GM12878 (cell line): Measurements from ENCODE around the gene JUND. TPM values are rescaled to one million over a fixed set of nuclear protein-coding genes. Genes with fewer than 3 reads are reported as not detected.

Source experiments
- ATAC-seq: fragments of 200-7000 bp; cut with Tn5 transposase; 3 replicates; pipeline ENCODE4 v1.9.1; 2020; ENCODE audit warnings: mild to moderate bottlenecking, moderate library complexity
- BruUV-seq: library from RNA; stranded (reverse); fragments of 400-500 nt; replicated peaks from 2 replicates; lab custom pipeline; 2021; lab: Mats Ljungman, UMichigan
- CTCF ChIA-PET: fragments of 300-600 bp; sonication (Branson Sonifier 250); formaldehyde crosslinking; extraction: SDS; loops from one replicate; lab custom pipeline; 2021; ENCODE audit warnings: inconsistent platforms; lab: Yijun Ruan, JAX
- POLR2A ChIA-PET: fragments of 350-600 bp; formaldehyde crosslinking; extraction: SDS; loops from one replicate; lab custom pipeline; 2021; ENCODE audit warnings: inconsistent platforms; lab: Charles Lee
- RAD21 ChIA-PET: fragments of 300-600 bp; sonication (Branson Sonifier 250); formaldehyde crosslinking; loops from one replicate; lab custom pipeline; 2023; ENCODE audit warnings: antibody characterized with exemption; ENCODE audit not compliant: unreplicated experiment; lab: Charles Lee
- SMC1A ChIA-PET: fragments of 300-600 bp; sonication (Branson Sonifier 250); formaldehyde crosslinking; loops from one replicate; lab custom pipeline; 2023; ENCODE audit not compliant: unreplicated experiment, uncharacterized antibody; lab: Charles Lee
- DNase-seq: peaks from one replicate; pipeline ENCODE4 v3.0.0-alpha.2; 2011; ENCODE audit warnings: low read depth, low spot score
- FAIRE-seq: peaks from 3 replicates; lab custom pipeline; 2011; peaks lifted over from hg19 to GRCh38; lab: Jason Lieb, UNC
- H2AFZ ChIP-seq: 2 replicates; pipeline ENCODE4 v1.6.0; 2011; ENCODE audit warnings: low read depth, low read length, control low read depth; ENCODE audit not compliant: control insufficient read depth
- H3K27ac ChIP-seq: 2 replicates; pipeline ENCODE4 v1.5.1; 2011; ENCODE audit warnings: control low read depth; ENCODE audit not compliant: control insufficient read depth, insufficient read depth
- H3K27me3 ChIP-seq, 2 experiments: replicated peaks in 1 of 2; 2 replicates each; pipeline versions ENCODE4 v1.6.0 to v1.6.1; 2011; ENCODE audit warnings: low read length in 1 of 2; ENCODE audit not compliant: control insufficient read depth in 2 of 2, insufficient read depth in 2 of 2
- H3K36me3 ChIP-seq, 2 experiments: 2 replicates each; pipeline ENCODE4 v1.5.1; 2011; ENCODE audit warnings: low read length in 1 of 2; ENCODE audit not compliant: control insufficient read depth in 2 of 2, insufficient read depth in 2 of 2
- H3K4me1 ChIP-seq: 2 replicates; pipeline ENCODE4 v1.6.1; 2011; ENCODE audit warnings: mild to moderate bottlenecking, low read length, moderate library complexity, mixed read lengths; ENCODE audit not compliant: control insufficient read depth, insufficient read depth
- H3K4me2 ChIP-seq: 2 replicates; pipeline ENCODE4 v1.6.0; 2011; ENCODE audit warnings: control low read depth; ENCODE audit not compliant: control insufficient read depth, insufficient read depth
- H3K4me3 ChIP-seq: fragments of 200-600 bp; sonication (generic); 2 replicates; pipeline ENCODE4 v1.5.1; 2016
- H3K79me2 ChIP-seq: 2 replicates; pipeline ENCODE4 v1.6.0; 2011; ENCODE audit warnings: low read length; ENCODE audit not compliant: control insufficient read depth, insufficient read depth
- H3K9ac ChIP-seq: 2 replicates; pipeline ENCODE4 v1.8.0; 2011; ENCODE audit warnings: low read length, control low read depth, mixed read lengths; ENCODE audit not compliant: control insufficient read depth, insufficient read depth
- H3K9me3 ChIP-seq: replicated peaks from 3 replicates; pipeline ENCODE4 v1.5.1; 2011; ENCODE audit warnings: mild to moderate bottlenecking, low read length; ENCODE audit not compliant: control insufficient read depth, insufficient read depth
- H4K20me1 ChIP-seq: 2 replicates; pipeline ENCODE4 v1.6.0; 2011; ENCODE audit not compliant: control insufficient read depth, insufficient read depth
- CHD1 ChIP-seq: IDR thresholded peaks from 2 replicates; pipeline ENCODE4 v1.6.1; 2012; ENCODE audit warnings: low read depth, low read length, improper control_type of control experiment
- DPF2 ChIP-seq: fragments of 450-650 bp; IDR thresholded peaks from 2 replicates; pipeline ENCODE4 v1.6.1; 2017; ENCODE audit warnings: mild to moderate bottlenecking
- EGR1 ChIP-seq, 2 experiments: IDR thresholded peaks; 1 replicate in 1 of 2; 2 replicates in 1 of 2; pipeline ENCODE4 v1.6.1; 2011 to 2012; ENCODE audit warnings: low read depth in 2 of 2, low read length in 2 of 2, borderline replicate concordance in 1 of 2, mild to moderate bottlenecking in 1 of 2, moderate library complexity in 1 of 2
- FOXK2 ChIP-seq: fragments of 450-650 bp; IDR thresholded peaks from 2 replicates; pipeline ENCODE4 v1.6.1; 2017; ENCODE audit warnings: mild to moderate bottlenecking, moderate library complexity
- HDAC2 ChIP-seq: fragments of 200-600 bp; sonication (generic); IDR thresholded peaks from 2 replicates; pipeline ENCODE4 v1.6.1; 2017
- MXI1 ChIP-seq: fragments of 150-350 bp; IDR thresholded peaks from 2 replicates; pipeline ENCODE4 v1.6.1; 2011; ENCODE audit warnings: low read depth, mild to moderate bottlenecking, inconsistent platforms, low read length, improper control_type of control experiment
- NFXL1 ChIP-seq: fragments of 450-650 bp; IDR thresholded peaks from 2 replicates; pipeline ENCODE4 v1.6.1; 2017; ENCODE audit warnings: antibody characterized with exemption, mild to moderate bottlenecking, borderline replicate concordance
- PKNOX1 ChIP-seq: fragments of 450-650 bp; IDR thresholded peaks from 2 replicates; pipeline ENCODE4 v1.6.1; 2016; ENCODE audit warnings: mild to moderate bottlenecking
- SMARCA5 ChIP-seq: fragments of 450-650 bp; IDR thresholded peaks from 2 replicates; pipeline ENCODE4 v1.6.1; 2017; ENCODE audit warnings: mild to moderate bottlenecking
- YY1 ChIP-seq: IDR thresholded peaks from 2 replicates; pipeline ENCODE4 v1.6.1; 2011; ENCODE audit warnings: low read depth, mild to moderate bottlenecking, low read length
- ZNF622 ChIP-seq: fragments of 450-650 bp; IDR thresholded peaks from 2 replicates; pipeline ENCODE4 v1.6.1; 2017; ENCODE audit warnings: mild to moderate bottlenecking, inconsistent platforms
- WGBS: methylation state at CpG from one replicate; pipeline ENCODE4 v1.1.6; 2016; ENCODE audit warnings: low lambda C conversion rate; ENCODE audit not compliant: insufficient replicate concordance, insufficient coverage; ENCODE audit errors: missing lambda C conversion rate; 5-methylcytosine and 5-hydroxymethylcytosine counted together
- in situ Hi-C: fragments of 300-500 bp; cut with MboI; formaldehyde crosslinking; loops from 9 replicates; pipeline ENCODE4 v1.14.3; 2018; ENCODE audit warnings: mixed read lengths
- intact Hi-C: fragments of 100-400 bp; cut with micrococcal nuclease; formaldehyde crosslinking; loops from one replicate; pipeline ENCODE4 v1.14.2; 2022; ENCODE audit not compliant: unreplicated experiment
- polyA plus RNA-seq, 11 experiments: library from polyadenylated mRNA; depleted of rRNA in 4 of 11; unstranded in 6 of 11; stranded (reverse) in 5 of 11; fragments of >200 nt; fragmentation: Nextera tagmentation in 4 of 11; fragmentation: Illumina TruSeq in 1 of 11; extraction: Ambion mirVana in 4 of 11; extraction: Trizol in 1 of 11; gene quantifications; 1 replicate in 1 of 11; 2 replicates in 10 of 11; pipeline versions ENCODE4 v1.2.1 to v1.2.3, GENCODE V29; 2011 to 2016; ENCODE audit warnings: inconsistent platforms in 2 of 11, missing spikeins in 2 of 11, low read depth in 1 of 11
- total RNA-seq, 4 experiments: library from RNA; depleted of rRNA in 3 of 4; stranded (reverse); fragments of >200 nt in 3 of 4; fragmentation: Illumina TruSeq in 1 of 4; extraction: Trizol in 1 of 4; gene quantifications; 2 replicates each; pipeline versions ENCODE4 v1.2.1 to v1.2.3, GENCODE V29; 2013 to 2021
- TF ChIP-seq, protein P1 (sequence below): IDR thresholded peaks from 2 replicates; pipeline ENCODE4 v1.6.1; 2012; ENCODE audit warnings: improper control_type of control experiment, low read depth, low read length; ENCODE audit not compliant: insufficient replicate concordance
- TF ChIP-seq, protein P2 (sequence below): fragments of 450-650 bp; IDR thresholded peaks from 2 replicates; pipeline ENCODE4 v1.6.1; 2018; ENCODE audit warnings: mild to moderate bottlenecking, low read depth, moderate library complexity; ENCODE audit not compliant: partially characterized antibody

The JUND gene
- total and polyA plus RNA-seq, 10 of the 15 experiments (the other 5 are each of a cell fraction or from before 2014, with no cell fraction given): 7.4 to 164 (median 18.8) TPM

DNA sequence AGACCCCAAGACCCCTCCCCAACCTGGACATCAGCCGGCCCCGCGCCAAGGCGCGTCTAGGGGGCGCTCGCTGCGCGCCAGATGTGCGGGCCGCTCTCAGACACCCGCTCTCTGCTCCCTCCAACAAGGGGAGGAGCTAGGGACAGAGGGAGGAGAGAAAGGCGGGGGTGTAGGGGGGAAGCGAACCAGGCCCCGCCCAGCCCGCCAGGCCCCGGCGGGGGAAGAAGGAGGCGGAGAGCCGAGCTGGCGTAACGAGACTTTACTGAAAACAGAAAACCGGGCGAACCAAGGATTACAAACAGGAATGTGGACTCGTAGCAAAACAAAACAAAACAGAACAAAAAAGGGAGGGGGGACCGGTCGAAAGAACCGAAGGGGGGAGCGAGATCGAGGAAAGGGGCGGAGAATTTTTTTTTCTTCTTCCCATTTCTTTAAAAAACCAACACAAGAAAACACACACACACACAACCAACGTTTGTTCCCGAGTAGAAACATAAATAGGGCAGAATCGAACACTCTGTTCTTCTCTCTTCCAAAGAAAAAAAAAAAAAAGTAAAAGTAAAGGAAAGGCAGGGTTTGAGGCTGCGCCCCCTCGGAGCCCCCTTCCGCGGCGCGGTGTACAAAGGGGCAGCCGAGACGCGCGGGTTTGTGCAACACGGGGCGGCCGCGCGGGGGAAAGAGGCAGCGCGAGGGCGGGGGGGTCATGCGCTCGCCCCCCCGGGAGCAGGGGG lies 1.7 kb downstream of the JUND start:
- WGBS: 1% methylated on average over 51 of the region's 55 CpGs
- BruUV-seq: TSS peak; percentile 76
- H4K20me1 ChIP-seq: peaks cover 14% of the 10 kb centered on the region
- TF ChIP-seq PKNOX1: no peak
- TF ChIP-seq HDAC2: no peak
- TF ChIP-seq ZNF622: no peak
- TF ChIP-seq, protein P1, sequence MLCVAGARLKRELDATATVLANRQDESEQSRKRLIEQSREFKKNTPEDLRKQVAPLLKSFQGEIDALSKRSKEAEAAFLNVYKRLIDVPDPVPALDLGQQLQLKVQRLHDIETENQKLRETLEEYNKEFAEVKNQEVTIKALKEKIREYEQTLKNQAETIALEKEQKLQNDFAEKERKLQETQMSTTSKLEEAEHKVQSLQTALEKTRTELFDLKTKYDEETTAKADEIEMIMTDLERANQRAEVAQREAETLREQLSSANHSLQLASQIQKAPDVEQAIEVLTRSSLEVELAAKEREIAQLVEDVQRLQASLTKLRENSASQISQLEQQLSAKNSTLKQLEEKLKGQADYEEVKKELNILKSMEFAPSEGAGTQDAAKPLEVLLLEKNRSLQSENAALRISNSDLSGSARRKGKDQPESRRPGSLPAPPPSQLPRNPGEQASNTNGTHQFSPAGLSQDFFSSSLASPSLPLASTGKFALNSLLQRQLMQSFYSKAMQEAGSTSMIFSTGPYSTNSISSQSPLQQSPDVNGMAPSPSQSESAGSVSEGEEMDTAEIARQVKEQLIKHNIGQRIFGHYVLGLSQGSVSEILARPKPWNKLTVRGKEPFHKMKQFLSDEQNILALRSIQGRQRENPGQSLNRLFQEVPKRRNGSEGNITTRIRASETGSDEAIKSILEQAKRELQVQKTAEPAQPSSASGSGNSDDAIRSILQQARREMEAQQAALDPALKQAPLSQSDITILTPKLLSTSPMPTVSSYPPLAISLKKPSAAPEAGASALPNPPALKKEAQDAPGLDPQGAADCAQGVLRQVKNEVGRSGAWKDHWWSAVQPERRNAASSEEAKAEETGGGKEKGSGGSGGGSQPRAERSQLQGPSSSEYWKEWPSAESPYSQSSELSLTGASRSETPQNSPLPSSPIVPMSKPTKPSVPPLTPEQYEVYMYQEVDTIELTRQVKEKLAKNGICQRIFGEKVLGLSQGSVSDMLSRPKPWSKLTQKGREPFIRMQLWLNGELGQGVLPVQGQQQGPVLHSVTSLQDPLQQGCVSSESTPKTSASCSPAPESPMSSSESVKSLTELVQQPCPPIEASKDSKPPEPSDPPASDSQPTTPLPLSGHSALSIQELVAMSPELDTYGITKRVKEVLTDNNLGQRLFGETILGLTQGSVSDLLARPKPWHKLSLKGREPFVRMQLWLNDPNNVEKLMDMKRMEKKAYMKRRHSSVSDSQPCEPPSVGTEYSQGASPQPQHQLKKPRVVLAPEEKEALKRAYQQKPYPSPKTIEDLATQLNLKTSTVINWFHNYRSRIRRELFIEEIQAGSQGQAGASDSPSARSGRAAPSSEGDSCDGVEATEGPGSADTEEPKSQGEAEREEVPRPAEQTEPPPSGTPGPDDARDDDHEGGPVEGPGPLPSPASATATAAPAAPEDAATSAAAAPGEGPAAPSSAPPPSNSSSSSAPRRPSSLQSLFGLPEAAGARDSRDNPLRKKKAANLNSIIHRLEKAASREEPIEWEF: no peak
- no peak; the same call in 1 of the 2 replicates for TF ChIP-seq CHD1
- TF ChIP-seq DPF2: no peak
- no peak for TF ChIP-seq NFXL1
- TF ChIP-seq YY1: peak; percentile 70
- peak in 1 of 2 experiments; percentile 94; a peak in 2 of 3 replicates for TF ChIP-seq EGR1 (IDR thresholded peaks at IDR 0.05; ENCODE audit: borderline replicate concordance in 1 of 2, low read depth in 2 of 2, low read length in 2 of 2)
- TF ChIP-seq, protein P2, sequence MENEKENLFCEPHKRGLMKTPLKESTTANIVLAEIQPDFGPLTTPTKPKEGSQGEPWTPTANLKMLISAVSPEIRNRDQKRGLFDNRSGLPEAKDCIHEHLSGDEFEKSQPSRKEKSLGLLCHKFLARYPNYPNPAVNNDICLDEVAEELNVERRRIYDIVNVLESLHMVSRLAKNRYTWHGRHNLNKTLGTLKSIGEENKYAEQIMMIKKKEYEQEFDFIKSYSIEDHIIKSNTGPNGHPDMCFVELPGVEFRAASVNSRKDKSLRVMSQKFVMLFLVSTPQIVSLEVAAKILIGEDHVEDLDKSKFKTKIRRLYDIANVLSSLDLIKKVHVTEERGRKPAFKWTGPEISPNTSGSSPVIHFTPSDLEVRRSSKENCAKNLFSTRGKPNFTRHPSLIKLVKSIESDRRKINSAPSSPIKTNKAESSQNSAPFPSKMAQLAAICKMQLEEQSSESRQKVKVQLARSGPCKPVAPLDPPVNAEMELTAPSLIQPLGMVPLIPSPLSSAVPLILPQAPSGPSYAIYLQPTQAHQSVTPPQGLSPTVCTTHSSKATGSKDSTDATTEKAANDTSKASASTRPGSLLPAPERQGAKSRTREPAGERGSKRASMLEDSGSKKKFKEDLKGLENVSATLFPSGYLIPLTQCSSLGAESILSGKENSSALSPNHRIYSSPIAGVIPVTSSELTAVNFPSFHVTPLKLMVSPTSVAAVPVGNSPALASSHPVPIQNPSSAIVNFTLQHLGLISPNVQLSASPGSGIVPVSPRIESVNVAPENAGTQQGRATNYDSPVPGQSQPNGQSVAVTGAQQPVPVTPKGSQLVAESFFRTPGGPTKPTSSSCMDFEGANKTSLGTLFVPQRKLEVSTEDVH: peak; percentile 65
- TF ChIP-seq FOXK2: no peak
- peak; percentile 95 for TF ChIP-seq SMARCA5
- TF ChIP-seq MXI1: peak; percentile 32; the same call in 1 of the 2 replicates

More for the DNA sequence above, 1.7 kb downstream of the JUND start:
- peak; percentile 72 for ATAC-seq
- intact Hi-C loops: loop anchor here (1.0 to 5.0 kb wide), 5 partner anchors 26 to 131 kb away; partner anchors contain the start of genes LSM4 and PGPEP1
- Histone ChIP-seq H3K79me2 (peaks cover 40% of the 10 kb centered on the region), H3K9ac (peak overlapping the region; percentile 93), H3K4me3 (peak overlapping the region; percentile 98), H3K27me3 (no peaks in the 10 kb centered on the region), H3K4me2 (peak overlapping the region; percentile 91), H3K36me3 (peaks cover 0 to 4% of the 10 kb centered on the region in 2 experiments; a peak in 2 of 4 replicates), H2AFZ (no peak overlapping the region; the same call in 1 of the 2 replicates), H3K27ac (peak overlapping the region; percentile 95), H3K4me1 (peaks cover 24% of the 10 kb centered on the region), H3K9me3 (no peaks in the 10 kb centered on the region)
- ChIA-PET SMC1A (interaction anchor here (0.6 to 6.3 kb wide), 29 partner anchors 10 to 167 kb away, joined by 3 to 176 read pairs (median 5); partner anchors contain the start of genes LSM4, MPV17L2 and RAB3A), POLR2A (interaction anchor here (0.6 to 8.4 kb wide), 28 partner anchors 9 to 874 kb away, joined by 3 to 206 read pairs (median 6); partner anchors contain the start of genes BST2, LSM4, PGPEP1 and RAB3A), RAD21 (interaction anchor here (0.6 to 7.1 kb wide), 35 partner anchors 9 to 140 kb away, joined by 3 to 259 read pairs (median 5); partner anchors contain the start of genes LSM4, MPV17L2, PGPEP1 and RAB3A), CTCF (interaction anchor here (0.6 to 14.1 kb wide), 50 partner anchors 9 to 279 kb away, joined by 3 to 516 read pairs (median 4); partner anchors contain the start of genes GDF15, LSM4, MPV17L2 and PGPEP1)
- FAIRE-seq: peak; percentile 97
- in situ Hi-C loops: loop anchor here (5.0 kb wide), 2 partner anchors 43 to 128 kb away; partner anchors contain the start of gene LSM4
- DNase-seq: peak; percentile 78
